ENCODE results near the gene GPATCH8. TPM values are rescaled to one million over a fixed set of nuclear protein-coding genes. Genes with fewer than 3 reads are reported as not detected.

Gene GPATCH8
- total and polyA plus RNA-seq, 2 of the 8 experiments (the other 6 are each of a cell fraction or from before 2014, with no cell fraction given) = 20.5 to 58.1 TPM

DNA sequence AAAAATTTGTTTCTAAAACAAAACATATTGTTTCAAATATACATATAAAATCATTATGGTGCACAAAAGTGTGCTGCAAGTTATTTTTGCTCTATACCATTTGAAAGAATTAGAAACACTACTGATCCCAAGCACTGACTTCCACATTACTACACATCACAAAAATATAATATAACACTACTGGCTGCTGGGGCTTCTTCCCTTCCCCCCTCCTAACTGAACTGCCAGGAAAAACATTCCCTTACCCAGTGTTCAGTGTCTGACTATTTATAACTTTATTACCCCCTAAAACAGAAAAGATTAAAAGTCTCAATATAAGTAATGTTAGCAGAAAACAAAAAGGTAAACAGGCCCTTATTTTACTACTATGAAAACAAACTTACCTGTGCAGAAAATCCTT lies 36.9 kb downstream of the GPATCH8 start:
- CTCF ChIA-PET (ENCODE audit: partially characterized antibody) = no interaction called here
- no peak overlapping the region for H2AFZ ChIP-seq (ENCODE audit: low read length)
- DNase-seq (ENCODE audit: low read depth in 1 of 2, low spot score in 2 of 2) = no peak
- H2BK120ac ChIP-seq (replicated peaks; ENCODE audit: low read depth, low read length) = no peak overlapping the region
- H3K27me3 ChIP-seq (replicated peaks in 1 of 4; ENCODE audit: control insufficient read depth in 3 of 4, extremely low read depth in 1 of 4, insufficient read depth in 3 of 4, low read length in 3 of 4) = no peaks in the 10 kb centered on the region
- H3K36me3 ChIP-seq (ENCODE audit: control insufficient read depth in 2 of 4, insufficient read depth in 4 of 4, low read length in 3 of 4) = peaks cover 0 to 14% (median 0%) of the 10 kb centered on the region in 4 experiments; a peak in 3 of 8 replicates
- no peak overlapping the region for H4K5ac ChIP-seq (ENCODE audit: insufficient read length, low read depth, low read length)
- H3K23ac ChIP-seq (ENCODE audit: insufficient read length) = no peak overlapping the region
- H3K18ac ChIP-seq (ENCODE audit: extremely low read depth, low read length) = no peak overlapping the region
- H3K23me2 ChIP-seq (ENCODE audit: low read depth, low read length) = no peaks in the 10 kb centered on the region
- H3K79me2 ChIP-seq (ENCODE audit: control insufficient read depth in 1 of 2, insufficient read depth in 2 of 2, low read length in 2 of 2) = peaks cover 0 to 65% of the 10 kb centered on the region in 2 experiments; a peak in 2 of 4 replicates
- no peak for TF ChIP-seq CBX5 (IDR thresholded peaks at IDR 0.05; ENCODE audit: low read depth, low read length)
- H2BK5ac ChIP-seq (ENCODE audit: low read depth, low read length) = no peak overlapping the region
- no peaks in the 10 kb centered on the region; a peak in 1 of 7 replicates for H3K4me1 ChIP-seq (replicated peaks in 1 of 4; ENCODE audit: control insufficient read depth in 3 of 4, insufficient read depth in 4 of 4, low read length in 3 of 4)
- no peak overlapping the region for H2BK12ac ChIP-seq (ENCODE audit: low read depth, low read length)
- H3K27ac ChIP-seq (ENCODE audit: low read depth, low read length) = no peak overlapping the region
- no peak overlapping the region for H3K9ac ChIP-seq (replicated peaks in 1 of 4; ENCODE audit: extremely low read depth in 1 of 4, low read depth in 3 of 4, low read length in 3 of 4)
- H2BK20ac ChIP-seq (ENCODE audit: low read length) = no peak overlapping the region
- H3K79me1 ChIP-seq (ENCODE audit: low read depth, low read length) = no peaks in the 10 kb centered on the region; the same call in 1 of the 2 replicates
- H4K20me1 ChIP-seq (replicated peaks in 1 of 2; ENCODE audit: control insufficient read depth in 1 of 2, insufficient read depth in 2 of 2, low read length in 2 of 2) = peaks cover 4 to 5% of the 10 kb centered on the region in 2 experiments
- H3K4me2 ChIP-seq (ENCODE audit: insufficient read depth in 1 of 2, low read depth in 2 of 2, low read length in 2 of 2) = no peak overlapping the region
- no peak overlapping the region for H4K91ac ChIP-seq (replicated peaks; ENCODE audit: insufficient read length, low read length)
- POLR2A ChIA-PET (ENCODE audit: partially characterized antibody) = no interaction called here
- H3K9me3 ChIP-seq (ENCODE audit: insufficient read depth in 2 of 2, low read depth in 1 of 2, low read length in 1 of 2) = no peaks in the 10 kb centered on the region
- H2BK15ac ChIP-seq (ENCODE audit: low read length) = no peak overlapping the region
- H3K4ac ChIP-seq (replicated peaks; ENCODE audit: insufficient read length, low read depth, low read length) = no peak overlapping the region
- no peak overlapping the region for H4K8ac ChIP-seq (ENCODE audit: extremely low read depth, insufficient read depth, low read length)
- no peak overlapping the region for H3K14ac ChIP-seq (ENCODE audit: insufficient read length)
- FAIRE-seq = no peak
- no peak overlapping the region for H3K56ac ChIP-seq (replicated peaks; ENCODE audit: insufficient read length, low read depth, low read length)
- H3K4me3 ChIP-seq (ENCODE audit: extremely low read depth in 1 of 4, insufficient read depth in 2 of 4, low read depth in 3 of 4, low read length in 4 of 4) = no peak overlapping the region
- no peak overlapping the region for H2AK5ac ChIP-seq (ENCODE audit: low read depth, low read length)

Data from H1 (cell line).